Activated CD4-positive, alpha-beta T cell treated with anti-CD3 and anti-CD28 coated beads, Interleukin-2, amount 50 U/mL, for 4 hours (primary cell): ENCODE measurements around the gene SLC48A1.

Source experiments
- DNase-seq, 2 experiments: peaks; one replicate each; pipeline ENCODE4 v3.0.0-alpha.2; 2020

Gene SLC48A1

GRCh38 chr12:47773062-47773857, at the start of gene SLC48A1:
SLC48A1 (plus strand) TSS chr12:47773238; CDS start chr12:47773305, 67 bp downstream.
- peak; percentile 59 to 61 for DNase-seq

GRCh38 chr12:47725091-47725772, 47.8 kb upstream of the SLC48A1 start, which contains the start of gene ENDOU:
ENDOU (minus strand) TSS chr12:47725490; CDS start chr12:47725413, 77 bp downstream.
- DNase-seq = no peak

- no peak for DNase-seq
These were observed 47.1 kb upstream of the SLC48A1 start for GRCh38 chr12:47725893-47726292.

GRCh38 chr12:47729233-47729632, 43.8 kb upstream of the SLC48A1 start:
- no peak for DNase-seq

GRCh38 chr12:47730341-47730744, 42.7 kb upstream of the SLC48A1 start:
- DNase-seq = no peak

GRCh38 chr12:47731723-47732122, 41.3 kb upstream of the SLC48A1 start:
- DNase-seq = no peak

GRCh38 chr12:47732504-47732903, 40.5 kb upstream of the SLC48A1 start:
- DNase-seq = no peak

- no peak for DNase-seq
These were observed 39.9 kb upstream of the SLC48A1 start for GRCh38 chr12:47733142-47733541.

- no peak for DNase-seq
These were observed 38.1 kb upstream of the SLC48A1 start for GRCh38 chr12:47734725-47735480.

GRCh38 chr12:47735649-47736048, 37.4 kb upstream of the SLC48A1 start:
- DNase-seq = no peak

- DNase-seq = no peak
These were observed 36.8 kb upstream of the SLC48A1 start for GRCh38 chr12:47736216-47736615.

- DNase-seq = no peak
These were observed 36.0 kb upstream of the SLC48A1 start for GRCh38 chr12:47736877-47737676.

- DNase-seq = no peak
These were observed 35.0 kb upstream of the SLC48A1 start for GRCh38 chr12:47737936-47738594.

GRCh38 chr12:47739297-47739696, 33.7 kb upstream of the SLC48A1 start:
- DNase-seq = no peak

GRCh38 chr12:47739979-47740378, 33.1 kb upstream of the SLC48A1 start:
- no peak for DNase-seq

- DNase-seq = no peak
These were observed 32.3 kb upstream of the SLC48A1 start for GRCh38 chr12:47740606-47741339.

- peak; percentile 22 to 30 for DNase-seq
These were observed 31.7 kb upstream of the SLC48A1 start for GRCh38 chr12:47741340-47741703.

- DNase-seq = peak; percentile 66 to 75
These were observed 30.7 kb upstream of the SLC48A1 start for GRCh38 chr12:47742253-47742825.

GRCh38 chr12:47743311-47743860, 29.7 kb upstream of the SLC48A1 start:
- no peak for DNase-seq

GRCh38 chr12:47744005-47744651, 28.9 kb upstream of the SLC48A1 start:
- peak; percentile 66 to 68 for DNase-seq
